ENCODE measurements around the gene FBXO2. TPM values are rescaled to one million over a fixed set of nuclear protein-coding genes. Genes with fewer than 3 reads are reported as not detected.

Gene FBXO2
- total RNA-seq, 1 experiment from 2014 or later = 81.1 TPM

- TF ChIP-seq, protein P1, sequence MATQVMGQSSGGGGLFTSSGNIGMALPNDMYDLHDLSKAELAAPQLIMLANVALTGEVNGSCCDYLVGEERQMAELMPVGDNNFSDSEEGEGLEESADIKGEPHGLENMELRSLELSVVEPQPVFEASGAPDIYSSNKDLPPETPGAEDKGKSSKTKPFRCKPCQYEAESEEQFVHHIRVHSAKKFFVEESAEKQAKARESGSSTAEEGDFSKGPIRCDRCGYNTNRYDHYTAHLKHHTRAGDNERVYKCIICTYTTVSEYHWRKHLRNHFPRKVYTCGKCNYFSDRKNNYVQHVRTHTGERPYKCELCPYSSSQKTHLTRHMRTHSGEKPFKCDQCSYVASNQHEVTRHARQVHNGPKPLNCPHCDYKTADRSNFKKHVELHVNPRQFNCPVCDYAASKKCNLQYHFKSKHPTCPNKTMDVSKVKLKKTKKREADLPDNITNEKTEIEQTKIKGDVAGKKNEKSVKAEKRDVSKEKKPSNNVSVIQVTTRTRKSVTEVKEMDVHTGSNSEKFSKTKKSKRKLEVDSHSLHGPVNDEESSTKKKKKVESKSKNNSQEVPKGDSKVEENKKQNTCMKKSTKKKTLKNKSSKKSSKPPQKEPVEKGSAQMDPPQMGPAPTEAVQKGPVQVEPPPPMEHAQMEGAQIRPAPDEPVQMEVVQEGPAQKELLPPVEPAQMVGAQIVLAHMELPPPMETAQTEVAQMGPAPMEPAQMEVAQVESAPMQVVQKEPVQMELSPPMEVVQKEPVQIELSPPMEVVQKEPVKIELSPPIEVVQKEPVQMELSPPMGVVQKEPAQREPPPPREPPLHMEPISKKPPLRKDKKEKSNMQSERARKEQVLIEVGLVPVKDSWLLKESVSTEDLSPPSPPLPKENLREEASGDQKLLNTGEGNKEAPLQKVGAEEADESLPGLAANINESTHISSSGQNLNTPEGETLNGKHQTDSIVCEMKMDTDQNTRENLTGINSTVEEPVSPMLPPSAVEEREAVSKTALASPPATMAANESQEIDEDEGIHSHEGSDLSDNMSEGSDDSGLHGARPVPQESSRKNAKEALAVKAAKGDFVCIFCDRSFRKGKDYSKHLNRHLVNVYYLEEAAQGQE (IDR thresholded peaks at IDR 0.05; ENCODE audit: low read depth) = no peak
- TF ChIP-seq ZNF274 (IDR thresholded peaks at IDR 0.05; ENCODE audit: low read depth, low read length) = no peak
- TF ChIP-seq SP1 (IDR thresholded peaks at IDR 0.05; ENCODE audit: low read depth) = no peak
- no peak for TF ChIP-seq JUND (IDR thresholded peaks at IDR 0.05)
- TF ChIP-seq POLR2A (IDR thresholded peaks at IDR 0.05; ENCODE audit: borderline replicate concordance, extremely low read depth, insufficient read depth, insufficient read length) = no peak
- no peak for TF ChIP-seq ATF3 (IDR thresholded peaks at IDR 0.05)
- no peak for TF ChIP-seq ZFX (IDR thresholded peaks at IDR 0.05)
- TF ChIP-seq CEBPB (IDR thresholded peaks at IDR 0.05; ENCODE audit: low read depth) = no peak
Observed at GRCh38 chr1:11622398-11622797, 31.8 kb downstream of the FBXO2 start (continued).

DNA sequence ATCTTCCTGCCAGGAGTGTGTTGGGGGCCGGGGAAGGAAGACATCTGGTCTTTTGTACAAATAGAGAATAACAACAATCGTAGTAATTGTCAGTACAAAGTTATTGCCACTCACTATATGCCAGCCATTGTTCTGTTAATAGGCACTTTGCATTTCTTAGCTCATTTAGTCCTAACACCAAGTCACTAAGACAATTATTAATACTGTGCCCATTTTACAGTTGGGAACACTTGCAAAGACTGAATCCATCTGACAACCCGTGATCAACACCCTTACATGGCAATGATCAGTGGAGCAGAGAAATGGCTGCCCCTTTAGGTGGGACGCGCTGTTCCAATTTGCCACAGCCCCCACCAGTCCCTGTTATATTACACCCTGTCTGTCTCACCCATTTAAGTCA lies 33.3 kb downstream of the FBXO2 start:
- no peaks in the 10 kb centered on the region for H3K9me2 ChIP-seq (ENCODE audit: insufficient read depth)
- H3K27me3 ChIP-seq (ENCODE audit: insufficient read depth, low read length) = no peaks in the 10 kb centered on the region
- no TSS peak for BruUV-seq (replicated peaks)
- no peaks in the 10 kb centered on the region for H3K36me3 ChIP-seq (ENCODE audit: control insufficient read depth in 1 of 2, insufficient read depth in 2 of 2, low read length in 2 of 2)
- no peaks in the 10 kb centered on the region for H3K79me2 ChIP-seq (ENCODE audit: insufficient read depth, low read length)
- ChIA-PET POLR2A (no interaction called here), RAD21 (ENCODE audit: low non-redundant PET in 1 of 2, low total read pairs in 2 of 2, uncharacterized antibody in 2 of 2, unreplicated experiment in 2 of 2) (no interaction called here), CTCF (no interaction called here)
- no peak for DNase-seq (ENCODE audit: low read depth, low spot score)
- no peak overlapping the region for H3K4me2 ChIP-seq (ENCODE audit: low read length)
- no peaks in the 10 kb centered on the region for H3K4me1 ChIP-seq (ENCODE audit: control insufficient read depth in 1 of 2, insufficient read depth in 2 of 2, low read length in 2 of 2)
- H3K9ac ChIP-seq (ENCODE audit: low read length) = no peak overlapping the region
- ATAC-seq = no peak
- no peak overlapping the region for H3K27ac ChIP-seq (ENCODE audit: low read depth, low read length)
- no peaks in the 10 kb centered on the region for H3K9me3 ChIP-seq (ENCODE audit: control insufficient read depth in 1 of 2, insufficient read depth in 1 of 2, low read depth in 1 of 2, low read length in 2 of 2)
- no peaks in the 10 kb centered on the region for H4K20me1 ChIP-seq (ENCODE audit: insufficient read depth)
- H2AFZ ChIP-seq (ENCODE audit: low read depth, low read length, poor library complexity, severe bottlenecking) = no peak overlapping the region
- no peak overlapping the region for H3K4me3 ChIP-seq (replicated peaks in 1 of 2; ENCODE audit: low read depth in 1 of 2, low read length in 2 of 2)
- intact Hi-C loops (cut with micrococcal nuclease) = no loop called here
- TF ChIP-seq YY1 (IDR thresholded peaks at IDR 0.05; ENCODE audit: extremely low read depth, insufficient replicate concordance, low read depth, low read length) = no peak
- no peak for TF ChIP-seq CTCF (IDR thresholded peaks at IDR 0.05 in 2 of 3, conservative IDR thresholded peaks at IDR 0.05 in 1 of 3; ENCODE audit: borderline replicate concordance in 1 of 3, insufficient read depth in 1 of 3, low read depth in 2 of 3, low read length in 2 of 3)
- no peak for TF ChIP-seq EZH2 (IDR thresholded peaks at IDR 0.05)
- TF ChIP-seq ZBTB33 (IDR thresholded peaks at IDR 0.05; ENCODE audit: extremely low read depth, insufficient replicate concordance, low read length) = no peak
- TF ChIP-seq, protein P1 (IDR thresholded peaks at IDR 0.05; ENCODE audit: low read depth) = no peak
- no peak for TF ChIP-seq SRF (IDR thresholded peaks at IDR 0.05; ENCODE audit: low read depth)
- no peak for TF ChIP-seq TCF7L2 (IDR thresholded peaks at IDR 0.05; ENCODE audit: borderline replicate concordance, extremely low read depth, insufficient read depth, insufficient read length)
